ENCODE measurements around the gene RAB37. TPM values are rescaled to one million over a fixed set of nuclear protein-coding genes. Genes with fewer than 3 reads are reported as not detected.

RAB37 gene
- total RNA-seq, 1 donor from 2014 or later: not detected

DNA sequence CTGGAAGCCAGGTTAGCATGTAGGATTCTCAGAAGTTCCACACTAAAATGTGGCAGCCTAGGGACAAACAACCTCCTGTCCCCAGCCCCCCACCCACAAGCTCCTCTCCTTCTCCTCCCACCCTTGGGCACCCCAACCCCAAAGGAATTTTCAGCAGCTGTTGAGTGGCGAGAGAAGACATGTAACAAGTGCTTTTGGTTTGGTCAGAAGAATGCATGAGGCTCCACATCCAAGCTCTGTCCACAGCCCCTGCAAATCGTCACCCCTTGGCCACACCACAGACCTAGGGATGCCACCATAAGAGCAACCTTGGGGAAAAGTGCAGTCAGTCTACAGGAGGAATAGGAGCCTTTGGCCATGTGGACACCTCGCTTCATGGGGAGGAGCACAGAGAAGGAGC lies 11.9 kb upstream of the RAB37 start:
- DNase-seq (ENCODE audit: low read depth): no peak
- no peak overlapping the region for H3K4me3 ChIP-seq (ENCODE audit: low read depth, low read length)
- TF ChIP-seq, protein P1, sequence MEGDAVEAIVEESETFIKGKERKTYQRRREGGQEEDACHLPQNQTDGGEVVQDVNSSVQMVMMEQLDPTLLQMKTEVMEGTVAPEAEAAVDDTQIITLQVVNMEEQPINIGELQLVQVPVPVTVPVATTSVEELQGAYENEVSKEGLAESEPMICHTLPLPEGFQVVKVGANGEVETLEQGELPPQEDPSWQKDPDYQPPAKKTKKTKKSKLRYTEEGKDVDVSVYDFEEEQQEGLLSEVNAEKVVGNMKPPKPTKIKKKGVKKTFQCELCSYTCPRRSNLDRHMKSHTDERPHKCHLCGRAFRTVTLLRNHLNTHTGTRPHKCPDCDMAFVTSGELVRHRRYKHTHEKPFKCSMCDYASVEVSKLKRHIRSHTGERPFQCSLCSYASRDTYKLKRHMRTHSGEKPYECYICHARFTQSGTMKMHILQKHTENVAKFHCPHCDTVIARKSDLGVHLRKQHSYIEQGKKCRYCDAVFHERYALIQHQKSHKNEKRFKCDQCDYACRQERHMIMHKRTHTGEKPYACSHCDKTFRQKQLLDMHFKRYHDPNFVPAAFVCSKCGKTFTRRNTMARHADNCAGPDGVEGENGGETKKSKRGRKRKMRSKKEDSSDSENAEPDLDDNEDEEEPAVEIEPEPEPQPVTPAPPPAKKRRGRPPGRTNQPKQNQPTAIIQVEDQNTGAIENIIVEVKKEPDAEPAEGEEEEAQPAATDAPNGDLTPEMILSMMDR (conservative IDR thresholded peaks at IDR 0.05; ENCODE audit: low read depth, low read length): no peak

DNA sequence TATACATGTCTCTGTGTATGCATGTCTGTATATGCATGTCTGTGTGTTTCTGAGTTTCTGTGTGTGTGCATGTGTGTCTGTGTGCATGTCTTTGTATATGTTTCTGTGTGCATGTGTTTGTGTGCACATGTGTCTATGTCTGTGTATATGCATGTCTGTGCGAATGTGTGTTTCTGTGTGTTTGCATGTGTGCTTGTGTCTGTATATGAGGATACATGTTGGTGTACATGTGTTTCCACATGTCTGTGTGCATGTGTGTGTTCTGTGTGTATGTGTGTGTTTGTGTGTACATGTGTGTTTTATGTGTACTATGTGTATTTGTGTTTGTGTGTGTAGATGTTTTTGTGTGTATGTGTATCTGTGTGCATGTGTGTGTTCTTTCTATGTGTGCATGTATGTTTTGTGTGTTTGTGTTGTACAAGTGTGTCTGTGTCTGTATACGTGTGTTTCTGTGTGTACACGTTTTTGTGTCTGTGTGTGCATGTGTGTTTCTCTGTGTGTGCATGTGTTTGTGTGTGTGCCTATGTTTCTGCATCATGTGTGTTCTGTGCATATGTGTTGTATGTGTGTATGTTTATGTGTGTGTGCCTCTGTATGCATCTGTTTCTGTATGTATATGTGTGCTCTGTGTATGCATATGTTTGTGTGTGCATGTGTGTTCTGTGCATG lies 8.9 kb upstream of the RAB37 start:
- DNase-seq (ENCODE audit: low read depth): no peak
- no peak overlapping the region for H3K4me3 ChIP-seq (ENCODE audit: low read depth, low read length)
- TF ChIP-seq, protein P1 (conservative IDR thresholded peaks at IDR 0.05; ENCODE audit: low read depth, low read length): no peak

DNA sequence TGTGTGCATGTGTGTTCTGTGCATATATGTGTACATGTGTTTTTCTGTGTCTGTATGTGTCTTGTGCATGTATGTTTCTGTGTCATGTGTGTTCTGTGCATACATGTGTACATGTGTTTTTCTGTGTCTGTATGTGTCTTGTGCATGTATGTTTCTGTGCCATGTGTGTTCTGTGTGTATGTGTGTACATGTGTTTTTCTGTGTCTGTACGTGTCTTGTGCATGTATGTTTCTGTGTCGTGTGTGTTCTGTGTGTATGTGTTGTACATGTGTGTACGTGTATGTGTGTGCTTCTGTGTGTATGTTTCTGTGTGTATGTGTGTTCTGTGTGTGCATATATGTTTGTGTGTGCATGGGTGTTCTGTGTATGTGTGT lies 8.4 kb upstream of the RAB37 start:
- DNase-seq (ENCODE audit: low read depth): no peak
- TF ChIP-seq, protein P1 (conservative IDR thresholded peaks at IDR 0.05; ENCODE audit: low read depth, low read length): no peak
- H3K4me3 ChIP-seq (ENCODE audit: low read depth, low read length): no peak overlapping the region

- H3K4me3 ChIP-seq (ENCODE audit: low read depth, low read length): no peak overlapping the region
- TF ChIP-seq, protein P1 (conservative IDR thresholded peaks at IDR 0.05; ENCODE audit: low read depth, low read length): no peak
- no peak for DNase-seq (ENCODE audit: low read depth)
These were observed 7.7 kb upstream of the RAB37 start for GRCh38 chr17:74729368-74729767.

DNA sequence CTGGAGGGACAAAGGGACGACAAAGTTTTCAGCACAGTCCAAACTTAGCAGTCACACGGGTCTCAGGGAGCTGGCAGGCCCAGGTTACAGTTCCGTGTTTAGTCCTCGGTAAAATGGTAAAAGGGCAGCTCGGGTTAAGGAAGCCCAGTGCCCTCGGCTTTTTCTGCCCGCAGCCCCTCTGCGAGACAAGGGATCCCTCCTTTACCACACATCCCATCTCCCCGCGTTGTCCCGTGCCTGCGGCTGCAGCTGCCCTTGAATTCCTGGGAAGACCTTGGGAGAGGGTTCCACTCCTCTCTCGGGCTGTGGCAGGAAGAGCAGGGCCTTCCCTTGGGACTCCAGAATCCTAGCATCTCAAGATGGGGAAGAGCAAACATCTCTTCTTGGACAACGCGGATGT lies 7.2 kb upstream of the RAB37 start:
- TF ChIP-seq, protein P1 (conservative IDR thresholded peaks at IDR 0.05; ENCODE audit: low read depth, low read length): no peak
- no peak overlapping the region for H3K4me3 ChIP-seq (ENCODE audit: low read depth, low read length)
- DNase-seq (ENCODE audit: low read depth): no peak

DNA sequence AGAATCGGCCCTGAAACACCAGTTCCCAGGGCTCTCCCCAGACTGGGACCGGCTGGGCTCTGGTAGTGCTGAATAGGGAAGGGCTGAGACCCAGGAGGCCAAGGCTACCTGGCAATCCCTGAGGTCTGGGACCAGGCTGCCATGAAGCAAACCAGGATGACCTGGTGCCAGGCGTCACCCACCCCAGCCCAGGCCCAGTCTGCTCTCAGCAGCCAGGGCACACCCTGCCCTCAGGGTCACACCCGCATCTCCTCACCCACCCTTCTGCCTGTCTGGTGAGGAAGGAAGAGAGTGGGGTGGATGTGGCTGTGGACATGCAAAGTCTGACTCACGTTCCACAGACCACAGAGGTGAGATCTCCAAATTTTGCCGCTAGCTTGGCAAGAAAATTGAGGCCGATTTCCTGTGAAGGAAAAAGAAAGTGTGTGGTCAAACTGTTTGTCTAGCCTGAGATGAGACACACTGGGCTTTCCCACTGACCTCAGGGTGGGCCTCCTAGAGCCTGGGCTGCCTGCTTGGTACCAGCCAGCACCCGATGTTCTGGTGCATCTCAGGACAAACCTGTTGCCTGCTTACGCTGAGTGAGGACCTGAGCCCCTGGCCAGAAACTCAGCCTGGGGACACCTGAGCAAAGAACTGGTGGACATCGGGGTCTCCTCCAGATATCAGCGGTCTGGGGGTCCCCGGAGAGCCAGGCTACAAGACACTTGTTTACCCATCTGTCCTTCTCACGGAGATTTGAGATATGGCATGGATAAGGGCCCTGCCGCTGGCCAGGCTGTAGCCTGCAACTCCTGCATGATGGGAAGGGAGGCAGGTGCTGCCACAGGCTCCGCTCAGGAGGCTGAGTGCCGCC lies 6.3 kb upstream of the RAB37 start:
- TF ChIP-seq, protein P1 (conservative IDR thresholded peaks at IDR 0.05; ENCODE audit: low read depth, low read length): no peak
- DNase-seq (ENCODE audit: low read depth): no peak
- no peak overlapping the region for H3K4me3 ChIP-seq (ENCODE audit: low read depth, low read length)

GRCh38 chr17:74731347-74731605 lies 5.8 kb upstream of the RAB37 start:
- TF ChIP-seq, protein P1 (conservative IDR thresholded peaks at IDR 0.05; ENCODE audit: low read depth, low read length): no peak
- no peak overlapping the region for H3K4me3 ChIP-seq (ENCODE audit: low read depth, low read length)
- no peak for DNase-seq (ENCODE audit: low read depth)
